Tibial nerve (tissue), 4 donors: ENCODE measurements around the gene EXOC6B. TPM values are rescaled to one million over a fixed set of nuclear protein-coding genes. Genes with fewer than 3 reads are reported as not detected.
A peak's percentile ranks its signal among the peaks of the same experiment; 100 is the strongest.

Source experiments
- DNase-seq, 2 donors: peaks; one replicate each; pipeline ENCODE4 v3.0.0-alpha.2; 2019; ENCODE audit warnings: low spot score in 2 of 2
- H3K27ac ChIP-seq, 4 donors: fragments of 200-600 bp; sonication (generic) in 3 of 4; one replicate each; pipeline ENCODE4 v1.5.1; 2017 to 2019; ENCODE audit warnings: mild to moderate bottlenecking in 1 of 4
- H3K27me3 ChIP-seq, 2 donors: fragments of 200-600 bp; sonication (generic) in 1 of 2; one replicate each; pipeline versions ENCODE4 v1.5.1 to v1.6.0; 2017 to 2019
- H3K36me3 ChIP-seq, 3 donors: fragments of 200-600 bp; sonication (generic); one replicate each; pipeline ENCODE4 v1.5.1; 2018 to 2019
- H3K4me1 ChIP-seq, 4 donors: fragments of 200-600 bp; sonication (generic) in 3 of 4; one replicate each; pipeline ENCODE4 v1.5.1; 2017 to 2019
- H3K4me3 ChIP-seq, 4 donors: fragments of 200-600 bp; sonication (generic) in 3 of 4; one replicate each; pipeline ENCODE4 v1.5.1; 2017 to 2019; ENCODE audit warnings: mild to moderate bottlenecking in 1 of 4, moderate library complexity in 1 of 4
- H3K9me3 ChIP-seq, 4 donors: fragments of 200-600 bp; sonication (generic) in 3 of 4; one replicate each; pipeline ENCODE4 v1.5.1; 2017 to 2019
- EP300 ChIP-seq, 2 donors: sonication (generic); formaldehyde crosslinking; IDR thresholded peaks; one replicate each; pipeline ENCODE4 v1.6.1; 2017; ENCODE audit warnings: antibody characterized with exemption in 2 of 2, mild to moderate bottlenecking in 1 of 2
- POLR2A ChIP-seq, 2 donors: fragments of 450-650 bp; IDR thresholded peaks; one replicate each; pipeline ENCODE4 v1.6.1; 2017; ENCODE audit warnings: antibody characterized with exemption in 2 of 2, mild to moderate bottlenecking in 2 of 2, moderate library complexity in 2 of 2
- WGBS, 2 donors: methylation state at CpG; one replicate each; pipeline ENCODE4 v1.1.5; 2018; 5-methylcytosine and 5-hydroxymethylcytosine counted together
- small RNA-seq: library from RNA; depleted of rRNA; stranded (forward); fragments of <200 nt; gene quantifications from one replicate; pipeline ENCODE3, GENCODE V24; 2016
- total RNA-seq, 4 donors: library from RNA; depleted of rRNA; stranded (reverse); fragments of >200 nt; gene quantifications; one replicate each; pipeline ENCODE4 v1.1.0, GENCODE V29; 2016
- TF ChIP-seq, protein P1 (sequence below), 5 experiments: fragments of 200-600 bp in 3 of 5; fragments of 450-650 bp in 2 of 5; sonication (generic) in 3 of 5; IDR thresholded peaks; one replicate each; pipeline ENCODE4 v1.5.1; 2016 to 2019; ENCODE audit warnings: antibody characterized with exemption in 5 of 5, mild to moderate bottlenecking in 3 of 5, moderate library complexity in 2 of 5

Gene EXOC6B
- total RNA-seq, 4 donors from 2014 or later: 22.1 to 41.1 (median 30.3) TPM

DNA sequence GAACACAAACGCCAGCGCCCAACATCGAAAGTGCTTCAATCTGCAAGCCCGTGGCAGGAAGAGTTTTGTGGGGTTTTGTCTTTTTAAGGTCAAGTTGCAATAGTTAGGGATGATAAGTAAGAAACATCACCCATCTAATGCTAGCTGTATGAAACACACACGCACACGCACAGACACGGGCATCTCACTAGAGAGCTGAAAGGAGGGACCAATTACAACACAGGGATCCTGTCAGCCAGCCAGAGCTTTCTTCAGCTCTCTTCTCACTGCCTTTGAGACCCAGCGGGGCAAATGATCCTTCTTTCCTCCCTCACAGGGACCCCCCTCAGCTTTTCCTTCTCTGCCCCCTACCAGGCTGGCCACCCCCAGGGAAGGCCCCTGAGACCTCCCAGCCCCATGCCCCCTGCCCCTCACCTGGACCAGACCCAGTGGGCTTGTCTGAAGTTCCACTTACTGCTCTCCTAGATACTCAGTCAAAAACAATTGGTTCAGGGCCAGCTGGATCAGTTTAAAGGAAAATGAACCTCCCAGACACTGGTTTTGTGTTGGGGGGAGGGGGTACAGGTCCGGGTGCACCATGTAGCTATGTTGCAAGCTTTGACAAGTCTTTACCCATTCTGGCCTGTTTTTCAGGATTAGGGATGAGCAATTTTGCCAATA is 696.0 kb downstream of the EXOC6B start:
- no peak overlapping the region for H3K27ac ChIP-seq
- H3K4me1 ChIP-seq: no peaks in the 10 kb centered on the region
- H3K36me3 ChIP-seq: peaks cover 0 to 30% (median 0%) of the 10 kb centered on the region in 3 donors
- 64 to 75% methylated on average over 9 of the region's 9 CpGs for WGBS, 2 donors
- no peaks in the 10 kb centered on the region for H3K27me3 ChIP-seq
- TF ChIP-seq POLR2A (IDR thresholded peaks at IDR 0.05) (no peak), EP300 (IDR thresholded peaks at IDR 0.05) (no peak)
- TF ChIP-seq, protein P1, sequence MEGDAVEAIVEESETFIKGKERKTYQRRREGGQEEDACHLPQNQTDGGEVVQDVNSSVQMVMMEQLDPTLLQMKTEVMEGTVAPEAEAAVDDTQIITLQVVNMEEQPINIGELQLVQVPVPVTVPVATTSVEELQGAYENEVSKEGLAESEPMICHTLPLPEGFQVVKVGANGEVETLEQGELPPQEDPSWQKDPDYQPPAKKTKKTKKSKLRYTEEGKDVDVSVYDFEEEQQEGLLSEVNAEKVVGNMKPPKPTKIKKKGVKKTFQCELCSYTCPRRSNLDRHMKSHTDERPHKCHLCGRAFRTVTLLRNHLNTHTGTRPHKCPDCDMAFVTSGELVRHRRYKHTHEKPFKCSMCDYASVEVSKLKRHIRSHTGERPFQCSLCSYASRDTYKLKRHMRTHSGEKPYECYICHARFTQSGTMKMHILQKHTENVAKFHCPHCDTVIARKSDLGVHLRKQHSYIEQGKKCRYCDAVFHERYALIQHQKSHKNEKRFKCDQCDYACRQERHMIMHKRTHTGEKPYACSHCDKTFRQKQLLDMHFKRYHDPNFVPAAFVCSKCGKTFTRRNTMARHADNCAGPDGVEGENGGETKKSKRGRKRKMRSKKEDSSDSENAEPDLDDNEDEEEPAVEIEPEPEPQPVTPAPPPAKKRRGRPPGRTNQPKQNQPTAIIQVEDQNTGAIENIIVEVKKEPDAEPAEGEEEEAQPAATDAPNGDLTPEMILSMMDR (IDR thresholded peaks at IDR 0.05): no peak
- H3K9me3 ChIP-seq: no peaks in the 10 kb centered on the region
- no peak overlapping the region for H3K4me3 ChIP-seq
- DNase-seq: peak in 1 of 2 donors; percentile 39

DNA sequence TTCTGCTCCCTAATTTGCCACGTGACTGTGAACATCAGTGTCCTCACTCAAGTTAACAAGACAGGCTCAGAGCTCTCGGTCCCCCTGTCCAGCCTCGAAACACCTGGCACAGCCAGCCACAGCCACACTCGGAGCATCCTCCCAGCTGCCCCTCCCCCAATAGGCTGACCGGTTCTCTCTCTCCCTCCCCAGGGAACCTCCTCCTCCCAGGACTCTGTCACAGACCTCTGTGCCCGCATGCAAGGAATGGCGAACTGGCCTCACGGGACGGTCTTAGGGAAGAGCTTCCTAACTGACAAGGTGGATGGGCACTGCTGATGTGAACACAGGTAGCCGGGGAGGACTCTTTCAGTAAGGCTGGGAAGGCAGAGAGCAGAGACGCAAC is 697.0 kb downstream of the EXOC6B start:
- Histone ChIP-seq H3K36me3 (peaks cover 0 to 21% (median 0%) of the 10 kb centered on the region in 3 donors), H3K9me3 (no peaks in the 10 kb centered on the region), H3K4me3 (no peak overlapping the region), H3K27ac (no peak overlapping the region), H3K27me3 (no peaks in the 10 kb centered on the region), H3K4me1 (no peaks in the 10 kb centered on the region)
- TF ChIP-seq EP300 (IDR thresholded peaks at IDR 0.05): no peak
- DNase-seq: no peak
- WGBS, 2 donors: 78 to 81% methylated on average over 11 of the region's 11 CpGs

DNA sequence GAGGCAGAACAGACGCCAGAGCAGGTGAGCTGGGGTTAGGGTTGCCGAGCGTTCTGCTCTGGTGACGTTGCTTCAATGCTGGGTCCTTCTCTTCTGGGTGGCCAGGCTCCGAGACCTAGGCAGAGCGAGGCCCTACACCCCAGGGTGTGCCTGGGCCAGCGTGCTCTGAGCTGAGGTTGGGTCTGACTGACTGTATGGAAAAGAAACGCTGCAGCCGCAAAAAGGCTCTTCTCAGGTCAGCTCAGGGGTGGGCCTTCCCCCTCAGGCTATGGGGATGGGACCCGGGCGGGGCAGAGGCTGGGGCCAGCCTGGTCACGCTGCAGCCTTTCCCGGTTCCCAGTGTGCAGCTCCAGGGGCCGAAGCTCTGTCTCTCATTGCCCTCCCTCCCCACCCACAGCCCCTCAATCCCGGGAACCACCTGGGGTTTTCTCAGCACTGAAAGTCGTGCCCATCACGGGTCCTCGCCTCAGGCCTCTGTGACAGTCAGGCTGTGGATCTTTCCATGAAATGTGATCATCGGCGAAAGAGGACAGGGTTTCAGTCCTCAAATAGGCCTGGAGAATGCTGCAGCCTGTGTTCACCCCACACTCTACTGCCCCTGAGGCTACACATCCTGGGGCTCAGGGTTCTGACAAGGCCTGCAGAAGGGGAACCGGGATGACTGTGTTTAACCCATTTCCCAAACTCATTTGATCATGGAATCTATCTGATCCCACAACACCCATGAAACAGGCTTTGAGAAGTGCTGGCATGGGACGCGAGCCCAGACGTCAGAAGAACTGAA is 697.6 kb downstream of the EXOC6B start:
- Histone ChIP-seq H3K36me3 (peaks cover 0 to 17% (median 0%) of the 10 kb centered on the region in 3 donors), H3K4me1 (no peaks in the 10 kb centered on the region), H3K4me3 (no peak overlapping the region), H3K27me3 (no peaks in the 10 kb centered on the region), H3K27ac (no peak overlapping the region), H3K9me3 (no peaks in the 10 kb centered on the region)
- no peak for DNase-seq
- 83 to 88% methylated on average over 14 to 19 of the region's 24 CpGs for WGBS, 2 donors
- TF ChIP-seq, protein P1 (IDR thresholded peaks at IDR 0.05): no peak
- TF ChIP-seq POLR2A (IDR thresholded peaks at IDR 0.05): no peak
- no peak for TF ChIP-seq EP300 (IDR thresholded peaks at IDR 0.05)

DNA sequence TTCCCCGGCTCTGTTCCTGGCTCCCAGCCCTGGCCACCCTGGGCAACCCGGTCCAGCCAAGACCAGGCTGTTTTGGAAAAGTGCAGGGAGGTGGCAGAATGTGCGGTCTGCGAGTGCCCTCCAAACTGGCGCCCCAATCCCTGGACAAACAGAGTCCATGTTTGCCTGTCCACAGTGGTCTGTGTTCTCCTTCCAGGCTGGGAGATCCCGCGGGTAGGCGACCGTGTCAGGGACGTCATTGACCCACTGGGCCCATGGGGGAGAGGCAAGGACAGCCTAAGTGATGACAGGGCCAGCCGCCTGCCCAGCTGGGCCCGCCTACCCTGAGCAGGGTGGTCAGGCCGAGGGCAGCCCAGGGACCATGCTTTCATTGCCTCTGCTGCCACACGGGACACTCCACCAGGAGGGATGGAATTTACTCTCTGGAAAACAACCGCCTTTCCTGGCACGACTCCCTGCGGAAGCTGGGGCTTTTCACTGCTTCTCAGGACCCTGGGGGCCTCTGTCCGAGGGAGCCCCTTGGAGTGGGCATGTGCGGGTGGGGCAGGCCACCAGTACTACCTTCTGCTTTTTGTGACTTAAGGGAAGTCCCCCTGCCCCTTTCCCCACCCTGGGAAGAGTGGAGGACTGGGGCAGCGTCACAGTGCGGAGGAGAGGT is 698.3 kb downstream of the EXOC6B start:
- no peak for TF ChIP-seq POLR2A (IDR thresholded peaks at IDR 0.05)
- H3K9me3 ChIP-seq: peaks cover 0 to 3% (median 0%) of the 10 kb centered on the region in 4 donors
- H3K4me3 ChIP-seq: no peak overlapping the region
- no peak overlapping the region for H3K27ac ChIP-seq
- peaks cover 0 to 10% (median 0%) of the 10 kb centered on the region in 3 donors for H3K36me3 ChIP-seq
- no peaks in the 10 kb centered on the region for H3K4me1 ChIP-seq
- H3K27me3 ChIP-seq: no peaks in the 10 kb centered on the region
- 78 to 82% methylated on average over 18 to 20 of the region's 21 CpGs for WGBS, 2 donors
- no peak for DNase-seq

DNA sequence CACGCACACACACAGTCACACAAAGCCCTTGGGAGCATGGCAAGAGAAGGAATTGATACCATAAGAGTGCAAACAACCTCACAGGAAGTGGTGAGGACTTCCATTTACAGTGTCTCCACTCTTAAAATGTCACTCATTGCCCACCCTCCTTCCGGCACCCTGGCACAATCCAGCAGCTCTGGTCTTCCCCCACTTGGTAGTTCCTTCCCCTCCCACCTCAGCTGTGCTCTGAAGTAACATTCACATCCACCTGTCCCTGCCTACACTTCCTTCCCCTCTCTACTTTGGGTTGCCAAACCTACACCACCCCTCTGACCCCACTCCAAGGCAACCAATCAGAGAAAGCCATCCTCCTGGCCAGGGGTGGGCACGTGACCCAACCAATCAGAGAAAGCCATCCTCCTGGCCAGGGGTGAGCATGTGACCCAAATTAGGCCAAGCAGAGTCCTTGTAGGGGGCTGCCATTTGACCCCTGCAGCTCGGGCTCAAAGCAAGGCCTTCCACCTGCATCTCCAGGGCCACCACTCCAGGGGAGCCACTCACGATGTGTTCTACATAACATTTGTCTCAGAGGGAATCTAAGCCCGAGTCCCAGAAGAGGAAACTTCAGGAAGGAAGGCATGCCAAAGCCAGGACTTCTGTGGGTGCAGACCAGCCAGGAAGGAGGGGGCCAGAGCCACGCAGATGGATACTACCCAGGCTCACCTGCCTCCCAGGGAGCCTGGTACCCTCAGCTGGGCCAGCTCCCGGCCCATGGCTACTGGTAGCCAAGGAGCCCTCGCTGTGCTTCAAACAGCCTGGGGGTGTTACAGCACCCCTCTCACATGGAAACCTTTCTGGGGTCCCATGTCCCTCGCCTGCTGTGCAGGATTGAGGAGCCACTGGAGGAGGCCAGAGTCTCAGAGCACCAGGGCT is 699.4 kb downstream of the EXOC6B start:
- no peak for TF ChIP-seq EP300 (IDR thresholded peaks at IDR 0.05)
- TF ChIP-seq, protein P1 (IDR thresholded peaks at IDR 0.05): no peak
- no peak for TF ChIP-seq POLR2A (IDR thresholded peaks at IDR 0.05)
- no peaks in the 10 kb centered on the region for H3K36me3 ChIP-seq
- 90% methylated on average over 9 to 10 of the region's 10 CpGs for WGBS, 2 donors
- H3K4me3 ChIP-seq: no peak overlapping the region
- H3K27me3 ChIP-seq: no peaks in the 10 kb centered on the region
- no peak for DNase-seq
- H3K9me3 ChIP-seq: peaks cover 0 to 13% (median 0%) of the 10 kb centered on the region in 4 donors
- no peak overlapping the region for H3K27ac ChIP-seq
- H3K4me1 ChIP-seq: no peaks in the 10 kb centered on the region

Small RNA genes within 50 kb of the gene (small RNA-seq; reads per million reads assigned to genes)
- gene RF00592: not detected
- 0.85 reads per million for gene RNU2-39P

Other genes with a start within 250 kb of the EXOC6B start
- 10 to 100 TPM; 22.0 to 33.3 (median 27.1) TPM for gene SPR, start 61.4 kb upstream of the EXOC6B start, total RNA-seq
- gene EMX1, start 91.5 kb upstream of the EXOC6B start, total RNA-seq: not detected
- gene SFXN5, start 245.7 kb upstream of the EXOC6B start, total RNA-seq: 10 to 100 TPM; 13.8 to 58.1 (median 21.7) TPM